GM12878 (cell line): ENCODE measurements around the gene DIP2A. TPM values are rescaled to one million over a fixed set of nuclear protein-coding genes. Genes with fewer than 3 reads are reported as not detected.

Experiments
- ATAC-seq: fragments of 200-7000 bp; cut with Tn5 transposase; 3 replicates; pipeline ENCODE4 v1.9.1; 2020; ENCODE audit warnings: mild to moderate bottlenecking, moderate library complexity
- BruUV-seq: library from RNA; stranded (reverse); fragments of 400-500 nt; replicated peaks from 2 replicates; lab custom pipeline; 2021; lab: Mats Ljungman, UMichigan
- CTCF ChIA-PET: fragments of 300-600 bp; sonication (Branson Sonifier 250); formaldehyde crosslinking; extraction: SDS; loops from one replicate; lab custom pipeline; 2021; ENCODE audit warnings: inconsistent platforms; lab: Yijun Ruan, JAX
- POLR2A ChIA-PET: fragments of 350-600 bp; formaldehyde crosslinking; extraction: SDS; loops from one replicate; lab custom pipeline; 2021; ENCODE audit warnings: inconsistent platforms; lab: Charles Lee
- RAD21 ChIA-PET: fragments of 300-600 bp; sonication (Branson Sonifier 250); formaldehyde crosslinking; loops from one replicate; lab custom pipeline; 2023; ENCODE audit warnings: antibody characterized with exemption; ENCODE audit not compliant: unreplicated experiment; lab: Charles Lee
- SMC1A ChIA-PET: fragments of 300-600 bp; sonication (Branson Sonifier 250); formaldehyde crosslinking; loops from one replicate; lab custom pipeline; 2023; ENCODE audit not compliant: unreplicated experiment, uncharacterized antibody; lab: Charles Lee
- DNase-seq: peaks from one replicate; pipeline ENCODE4 v3.0.0-alpha.2; 2011; ENCODE audit warnings: low read depth, low spot score
- FAIRE-seq: peaks from 3 replicates; lab custom pipeline; 2011; peaks lifted over from hg19 to GRCh38; lab: Jason Lieb, UNC
- H2AFZ ChIP-seq: 2 replicates; pipeline ENCODE4 v1.6.0; 2011; ENCODE audit warnings: low read depth, low read length, control low read depth; ENCODE audit not compliant: control insufficient read depth
- H3K27ac ChIP-seq: 2 replicates; pipeline ENCODE4 v1.5.1; 2011; ENCODE audit warnings: control low read depth; ENCODE audit not compliant: control insufficient read depth, insufficient read depth
- H3K27me3 ChIP-seq, 2 experiments: replicated peaks in 1 of 2; 2 replicates each; pipeline versions ENCODE4 v1.6.0 to v1.6.1; 2011; ENCODE audit warnings: low read length in 1 of 2; ENCODE audit not compliant: control insufficient read depth in 2 of 2, insufficient read depth in 2 of 2
- H3K36me3 ChIP-seq, 2 experiments: 2 replicates each; pipeline ENCODE4 v1.5.1; 2011; ENCODE audit warnings: low read length in 1 of 2; ENCODE audit not compliant: control insufficient read depth in 2 of 2, insufficient read depth in 2 of 2
- H3K4me1 ChIP-seq: 2 replicates; pipeline ENCODE4 v1.6.1; 2011; ENCODE audit warnings: mild to moderate bottlenecking, low read length, moderate library complexity, mixed read lengths; ENCODE audit not compliant: control insufficient read depth, insufficient read depth
- H3K4me2 ChIP-seq: 2 replicates; pipeline ENCODE4 v1.6.0; 2011; ENCODE audit warnings: control low read depth; ENCODE audit not compliant: control insufficient read depth, insufficient read depth
- H3K4me3 ChIP-seq: fragments of 200-600 bp; sonication (generic); 2 replicates; pipeline ENCODE4 v1.5.1; 2016
- H3K79me2 ChIP-seq: 2 replicates; pipeline ENCODE4 v1.6.0; 2011; ENCODE audit warnings: low read length; ENCODE audit not compliant: control insufficient read depth, insufficient read depth
- H3K9ac ChIP-seq: 2 replicates; pipeline ENCODE4 v1.8.0; 2011; ENCODE audit warnings: low read length, control low read depth, mixed read lengths; ENCODE audit not compliant: control insufficient read depth, insufficient read depth
- H3K9me3 ChIP-seq: replicated peaks from 3 replicates; pipeline ENCODE4 v1.5.1; 2011; ENCODE audit warnings: mild to moderate bottlenecking, low read length; ENCODE audit not compliant: control insufficient read depth, insufficient read depth
- H4K20me1 ChIP-seq: 2 replicates; pipeline ENCODE4 v1.6.0; 2011; ENCODE audit not compliant: control insufficient read depth, insufficient read depth
- BACH1 ChIP-seq: fragments of 450-650 bp; IDR thresholded peaks from 2 replicates; pipeline ENCODE4 v1.6.1; 2017; ENCODE audit warnings: mild to moderate bottlenecking, borderline replicate concordance
- JUNB ChIP-seq: IDR thresholded peaks from 2 replicates; pipeline ENCODE4 v1.6.1; 2016; ENCODE audit warnings: antibody characterized with exemption, mild to moderate bottlenecking
- PRDM15 ChIP-seq: fragments of 450-650 bp; formaldehyde crosslinking; IDR thresholded peaks from 2 replicates; pipeline ENCODE4 v1.4.0; 2020; ENCODE audit warnings: mild to moderate bottlenecking, moderate library complexity
- RUNX3 ChIP-seq: IDR thresholded peaks from 2 replicates; pipeline ENCODE4 v1.6.1; 2012; ENCODE audit warnings: low read length, inconsistent platforms
- WGBS: methylation state at CpG from one replicate; pipeline ENCODE4 v1.1.6; 2016; ENCODE audit warnings: low lambda C conversion rate; ENCODE audit not compliant: insufficient replicate concordance, insufficient coverage; ENCODE audit errors: missing lambda C conversion rate; 5-methylcytosine and 5-hydroxymethylcytosine counted together
- in situ Hi-C: fragments of 300-500 bp; cut with MboI; formaldehyde crosslinking; loops from 9 replicates; pipeline ENCODE4 v1.14.3; 2018; ENCODE audit warnings: mixed read lengths
- intact Hi-C: fragments of 100-400 bp; cut with micrococcal nuclease; formaldehyde crosslinking; loops from one replicate; pipeline ENCODE4 v1.14.2; 2022; ENCODE audit not compliant: unreplicated experiment
- polyA plus RNA-seq, 11 experiments: library from polyadenylated mRNA; depleted of rRNA in 4 of 11; unstranded in 6 of 11; stranded (reverse) in 5 of 11; fragments of >200 nt; fragmentation: Nextera tagmentation in 4 of 11; fragmentation: Illumina TruSeq in 1 of 11; extraction: Ambion mirVana in 4 of 11; extraction: Trizol in 1 of 11; gene quantifications; 1 replicate in 1 of 11; 2 replicates in 10 of 11; pipeline versions ENCODE4 v1.2.1 to v1.2.3, GENCODE V29; 2011 to 2016; ENCODE audit warnings: inconsistent platforms in 2 of 11, missing spikeins in 2 of 11, low read depth in 1 of 11
- total RNA-seq, 4 experiments: library from RNA; depleted of rRNA in 3 of 4; stranded (reverse); fragments of >200 nt in 3 of 4; fragmentation: Illumina TruSeq in 1 of 4; extraction: Trizol in 1 of 4; gene quantifications; 2 replicates each; pipeline versions ENCODE4 v1.2.1 to v1.2.3, GENCODE V29; 2013 to 2021

DIP2A gene
- total and polyA plus RNA-seq, 10 of the 15 experiments (the other 5 are each of a cell fraction or from before 2014, with no cell fraction given): 1.7 to 25.5 (median 12.2) TPM

GRCh38 chr21:46500224-46500861 lies 41.7 kb downstream of the DIP2A start:
- peak overlapping the region; percentile 66 for H3K4me2 ChIP-seq
- H2AFZ ChIP-seq: peak overlapping the region; percentile 46
- POLR2A ChIA-PET: interaction anchor here (1.0 to 2.2 kb wide), 6 partner anchors 9 to 246 kb away, joined by 3 to 4 read pairs (median 4); no protein-coding TSS in a partner anchor
- FAIRE-seq: no peak
- CTCF ChIA-PET: interaction anchor here (0.8 to 1.6 kb wide), 7 partner anchors 11 to 357 kb away, joined by 3 to 7 read pairs (median 4); no protein-coding TSS in a partner anchor
- DNase-seq: no peak
- H3K9ac ChIP-seq: peak overlapping the region; percentile 23; the same call in 1 of the 2 replicates
- peaks cover 6 to 11% of the 10 kb centered on the region in 2 experiments; a peak in 3 of 4 replicates for H3K36me3 ChIP-seq
- intact Hi-C loops (no loop called here), in situ Hi-C loops (no loop called here)
- SMC1A ChIA-PET: interaction anchor here (0.6 to 2.6 kb wide), 19 partner anchors 10 to 215 kb away, joined by 3 to 12 read pairs (median 4); partner anchors contain the start of gene MCM3AP
- BruUV-seq: no TSS peak
- no peaks in the 10 kb centered on the region for H3K79me2 ChIP-seq
- RAD21 ChIA-PET: interaction anchor here (0.7 to 1.8 kb wide), 8 partner anchors 22 to 135 kb away, joined by 3 to 5 read pairs (median 4); partner anchors contain the start of gene PRMT2
- WGBS: 1% methylated on average over 3 of the region's 3 CpGs
- no peak overlapping the region for H3K4me3 ChIP-seq
- H3K27me3 ChIP-seq: no peaks in the 10 kb centered on the region
- H3K4me1 ChIP-seq: peaks cover 26% of the 10 kb centered on the region
- no peaks in the 10 kb centered on the region for H4K20me1 ChIP-seq
- H3K9me3 ChIP-seq: no peaks in the 10 kb centered on the region
- peak overlapping the region; percentile 80 for H3K27ac ChIP-seq
- ATAC-seq: peak; percentile 62
- peak; percentile 52 for TF ChIP-seq JUNB
- peak; percentile 99 for TF ChIP-seq BACH1
- peak; percentile 31; the same call in 1 of the 2 replicates for TF ChIP-seq RUNX3
- no peak for TF ChIP-seq PRDM15 (CRISPR knock-in tag)
